ENCODE measurements around the gene SAMD1. TPM values are rescaled to one million over a fixed set of nuclear protein-coding genes. Genes with fewer than 3 reads are reported as not detected.
A peak's percentile ranks its signal among the peaks of the same experiment; 100 is the strongest.

SAMD1 gene
- total and polyA plus RNA-seq, 2 of the 8 experiments (the other 6 are each of a cell fraction or from before 2014, with no cell fraction given), result 40.0 to 100 TPM

DNA sequence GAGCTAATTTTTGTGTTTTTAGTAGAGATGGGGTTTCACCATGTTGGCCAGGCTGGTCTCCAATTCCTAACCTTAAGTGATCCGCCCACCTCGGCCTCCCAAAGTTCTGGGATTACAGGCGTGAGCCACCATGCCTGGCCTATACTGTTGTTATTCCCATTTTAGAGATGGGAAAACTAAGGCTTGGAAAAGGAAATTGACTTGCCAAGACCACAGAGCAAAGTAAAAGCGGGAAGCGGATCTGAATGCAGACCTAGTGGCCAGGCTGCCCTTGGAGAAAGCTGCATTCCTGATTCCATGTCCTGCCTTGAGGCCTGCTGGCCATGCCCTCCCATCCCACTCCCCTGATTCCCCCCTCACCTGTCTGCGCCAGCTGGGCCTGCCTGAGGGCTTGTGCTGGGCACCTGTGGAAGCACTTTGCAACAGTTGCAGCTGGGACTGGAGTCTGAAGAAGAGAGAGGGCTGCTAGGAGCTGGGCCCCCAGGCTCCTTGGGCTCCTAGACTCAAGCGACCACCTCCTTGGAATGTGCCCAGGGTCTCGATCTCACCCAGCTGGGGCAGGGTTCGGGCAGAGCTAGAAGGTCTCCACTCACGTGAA lies 34.4 kb downstream of the SAMD1 start:
- Histone ChIP-seq H2BK20ac (ENCODE audit: low read length) (no peak overlapping the region), H2BK5ac (ENCODE audit: low read depth, low read length) (no peak overlapping the region), H3K27me3 (replicated peaks in 1 of 4; ENCODE audit: control insufficient read depth in 3 of 4, extremely low read depth in 1 of 4, insufficient read depth in 3 of 4, low read length in 3 of 4) (peaks cover 5 to 19% (median 14%) of the 10 kb centered on the region in 4 experiments), H2BK12ac (ENCODE audit: low read depth, low read length) (no peak overlapping the region), H3K9me3 (ENCODE audit: insufficient read depth in 2 of 2, low read depth in 1 of 2, low read length in 1 of 2) (no peaks in the 10 kb centered on the region; a peak in 1 of 4 replicates), H3K23ac (ENCODE audit: insufficient read length) (no peak overlapping the region), H3K4me3 (ENCODE audit: extremely low read depth in 1 of 4, insufficient read depth in 2 of 4, low read depth in 3 of 4, low read length in 4 of 4) (no peak overlapping the region), H2AK5ac (ENCODE audit: low read depth, low read length) (0 out of 2 replicates have a peak overlapping the region, but pooled peaks have one; percentile 65), H4K8ac (ENCODE audit: extremely low read depth, insufficient read depth, low read length) (peak overlapping the region; percentile 79; the same call in 1 of the 2 replicates), H3K4me2 (ENCODE audit: insufficient read depth in 1 of 2, low read depth in 2 of 2, low read length in 2 of 2) (peak overlapping the region; percentile 68 to 77; a peak in 3 of 4 replicates), H3K14ac (ENCODE audit: insufficient read length) (no peak overlapping the region), H3K4me1 (replicated peaks in 1 of 4; ENCODE audit: control insufficient read depth in 3 of 4, insufficient read depth in 4 of 4, low read length in 3 of 4) (peaks cover 0 to 8% (median 2%) of the 10 kb centered on the region in 4 experiments; a peak in 4 of 7 replicates), H2AFZ (ENCODE audit: low read length) (no peak overlapping the region), H3K23me2 (ENCODE audit: low read depth, low read length) (peaks cover 12% of the 10 kb centered on the region; the same call in 1 of the 2 replicates), H3K56ac (replicated peaks; ENCODE audit: insufficient read length, low read depth, low read length) (no peak overlapping the region), H3K27ac (ENCODE audit: low read depth, low read length) (no peak overlapping the region), H3K79me2 (ENCODE audit: control insufficient read depth in 1 of 2, insufficient read depth in 2 of 2, low read length in 2 of 2) (no peaks in the 10 kb centered on the region), H4K20me1 (replicated peaks in 1 of 2; ENCODE audit: control insufficient read depth in 1 of 2, insufficient read depth in 2 of 2, low read length in 2 of 2) (peaks cover 0 to 2% of the 10 kb centered on the region in 2 experiments), H4K5ac (ENCODE audit: insufficient read length, low read depth, low read length) (no peak overlapping the region), H3K18ac (ENCODE audit: extremely low read depth, low read length) (no peak overlapping the region), H2BK15ac (ENCODE audit: low read length) (no peak overlapping the region), H3K79me1 (ENCODE audit: low read depth, low read length) (no peaks in the 10 kb centered on the region), H3K36me3 (ENCODE audit: control insufficient read depth in 2 of 4, insufficient read depth in 4 of 4, low read length in 3 of 4) (no peaks in the 10 kb centered on the region), H3K9ac (replicated peaks in 1 of 4; ENCODE audit: extremely low read depth in 1 of 4, low read depth in 3 of 4, low read length in 3 of 4) (no peak overlapping the region), H2BK120ac (replicated peaks; ENCODE audit: low read depth, low read length) (no peak overlapping the region), H4K91ac (replicated peaks; ENCODE audit: insufficient read length, low read length) (no peak overlapping the region), H3K4ac (replicated peaks; ENCODE audit: insufficient read length, low read depth, low read length) (no peak overlapping the region)
- WGBS, 2 experiments (ENCODE audit: extremely low coverage in 1 of 2, insufficient coverage in 1 of 2, insufficient read length in 1 of 2, insufficient replicate concordance in 2 of 2, low coverage in 1 of 2, low lambda C conversion rate in 2 of 2, missing lambda C conversion rate in 1 of 2), result 88% methylated on average over 8 of the region's 10 CpGs; no CpG with 5 or more reads in 1 of the 2 experiments
- FAIRE-seq (no peak), DNase-seq (ENCODE audit: low read depth in 1 of 2, low spot score in 2 of 2) (no peak)
- POLR2A ChIA-PET (ENCODE audit: partially characterized antibody), result interaction anchor here (0.7 to 1.9 kb wide), 8 partner anchors 8 to 174 kb away, joined by 3 to 6 read pairs (median 4); partner anchors contain the start of gene ASF1B
- no peak for TF ChIP-seq YY1 (IDR thresholded peaks at IDR 0.05; ENCODE audit: low read depth, low read length)
- TF ChIP-seq KDM1A (IDR thresholded peaks at IDR 0.05; ENCODE audit: borderline replicate concordance, low read length), result peak; percentile 65; the same call in 1 of the 2 replicates
- CTCF ChIA-PET (ENCODE audit: partially characterized antibody), result interaction anchor here (0.6 to 6.4 kb wide), 11 partner anchors 9 to 173 kb away, joined by 3 to 76 read pairs (median 5); partner anchors contain the start of genes IL27RA and MISP3
